NCI-H446 treated with DMSO at 0.1 percent for 48 hours (cell line): ENCODE measurements around the gene LRP1.

Experiments
- DNase-seq: peaks from one replicate; lab custom pipeline; 2025; lab: John Stamatoyannopoulos, UW

The LRP1 gene

DNA sequence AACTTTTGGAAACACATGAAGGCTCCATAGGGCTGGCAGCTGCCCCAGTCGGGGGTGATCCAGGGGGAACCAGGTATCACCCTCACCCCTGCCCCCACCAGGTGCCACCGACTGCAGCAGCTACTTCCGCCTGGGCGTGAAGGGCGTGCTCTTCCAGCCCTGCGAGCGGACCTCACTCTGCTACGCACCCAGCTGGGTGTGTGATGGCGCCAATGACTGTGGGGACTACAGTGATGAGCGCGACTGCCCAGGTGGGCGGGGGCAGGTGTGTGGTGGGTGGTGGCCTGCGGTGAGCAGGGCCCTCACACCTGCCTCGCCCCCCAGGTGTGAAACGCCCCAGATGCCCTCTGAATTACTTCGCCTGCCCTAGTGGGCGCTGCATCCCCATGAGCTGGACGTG is 66.0 kb downstream of the LRP1 start:
- DNase-seq = no peak

DNA sequence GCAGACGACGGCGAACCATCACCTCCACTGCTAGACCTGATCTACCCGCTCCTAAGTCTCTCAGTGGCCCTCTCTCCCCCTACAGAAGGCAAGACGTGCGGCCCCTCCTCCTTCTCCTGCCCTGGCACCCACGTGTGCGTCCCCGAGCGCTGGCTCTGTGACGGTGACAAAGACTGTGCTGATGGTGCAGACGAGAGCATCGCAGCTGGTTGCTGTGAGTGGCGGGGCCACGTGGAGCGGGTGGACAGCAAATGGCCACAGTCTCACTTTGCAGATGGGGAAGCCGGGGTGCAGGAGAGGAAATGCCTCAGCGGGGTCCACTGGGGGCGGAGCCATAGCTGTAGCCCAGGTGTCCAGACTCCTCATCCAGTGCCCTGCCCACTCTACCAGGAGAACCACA is 66.9 kb downstream of the LRP1 start:
- no peak for DNase-seq

DNA sequence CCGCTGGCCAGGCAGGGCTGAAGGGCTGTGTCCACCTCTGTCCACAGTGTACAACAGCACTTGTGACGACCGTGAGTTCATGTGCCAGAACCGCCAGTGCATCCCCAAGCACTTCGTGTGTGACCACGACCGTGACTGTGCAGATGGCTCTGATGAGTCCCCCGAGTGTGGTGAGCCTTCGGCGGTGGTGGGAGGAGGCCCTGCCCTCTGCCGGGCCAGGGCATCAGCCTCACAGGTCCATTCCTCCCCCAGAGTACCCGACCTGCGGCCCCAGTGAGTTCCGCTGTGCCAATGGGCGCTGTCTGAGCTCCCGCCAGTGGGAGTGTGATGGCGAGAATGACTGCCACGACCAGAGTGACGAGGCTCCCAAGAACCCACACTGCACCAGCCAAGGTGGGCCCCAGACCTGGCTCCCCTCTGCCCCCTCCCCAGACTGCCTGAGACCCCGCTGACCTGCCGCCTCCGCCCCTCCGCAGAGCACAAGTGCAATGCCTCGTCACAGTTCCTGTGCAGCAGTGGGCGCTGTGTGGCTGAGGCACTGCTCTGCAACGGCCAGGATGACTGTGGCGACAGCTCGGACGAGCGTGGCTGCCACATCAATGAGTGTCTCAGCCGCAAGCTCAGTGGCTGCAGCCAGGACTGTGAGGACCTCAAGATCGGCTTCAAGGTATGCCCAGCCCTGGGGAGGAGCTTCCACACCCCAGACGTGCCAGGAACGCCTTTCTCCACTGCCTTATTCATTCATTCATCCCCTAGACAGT is 67.5 kb downstream of the LRP1 start:
- DNase-seq = no peak

- DNase-seq = no peak
Observed at GRCh38 chr12:57196439-57196838, 68.2 kb downstream of the LRP1 start.

DNA sequence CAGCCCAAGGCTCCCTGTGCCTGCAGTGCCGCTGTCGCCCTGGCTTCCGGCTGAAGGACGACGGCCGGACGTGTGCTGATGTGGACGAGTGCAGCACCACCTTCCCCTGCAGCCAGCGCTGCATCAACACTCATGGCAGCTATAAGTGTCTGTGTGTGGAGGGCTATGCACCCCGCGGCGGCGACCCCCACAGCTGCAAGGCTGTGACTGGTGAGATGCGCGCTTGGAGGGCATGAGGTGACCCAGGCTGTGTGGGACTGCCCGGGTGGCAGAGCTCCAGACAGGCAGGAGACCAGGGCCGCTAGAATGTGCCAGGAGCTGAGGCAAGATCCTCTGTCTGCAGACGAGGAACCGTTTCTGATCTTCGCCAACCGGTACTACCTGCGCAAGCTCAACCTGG is 68.7 kb downstream of the LRP1 start:
- DNase-seq = no peak

- no peak for DNase-seq
Observed at GRCh38 chr12:57198329-57198728, 70.0 kb downstream of the LRP1 start.

DNA sequence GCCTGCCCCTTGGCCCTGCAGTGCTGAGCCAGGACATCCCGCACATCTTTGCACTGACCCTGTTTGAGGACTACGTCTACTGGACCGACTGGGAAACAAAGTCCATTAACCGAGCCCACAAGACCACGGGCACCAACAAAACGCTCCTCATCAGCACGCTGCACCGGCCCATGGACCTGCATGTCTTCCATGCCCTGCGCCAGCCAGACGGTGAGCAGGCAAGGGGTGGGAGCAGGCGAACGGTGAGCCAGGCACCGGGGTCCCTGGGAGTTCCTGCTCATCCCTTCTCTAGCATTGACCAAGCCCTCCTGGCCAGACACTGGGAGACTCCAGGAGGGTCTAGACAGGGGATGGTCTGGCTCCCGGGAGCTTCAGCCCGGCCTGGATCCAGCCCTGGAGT is 70.9 kb downstream of the LRP1 start:
- no peak for DNase-seq

DNA sequence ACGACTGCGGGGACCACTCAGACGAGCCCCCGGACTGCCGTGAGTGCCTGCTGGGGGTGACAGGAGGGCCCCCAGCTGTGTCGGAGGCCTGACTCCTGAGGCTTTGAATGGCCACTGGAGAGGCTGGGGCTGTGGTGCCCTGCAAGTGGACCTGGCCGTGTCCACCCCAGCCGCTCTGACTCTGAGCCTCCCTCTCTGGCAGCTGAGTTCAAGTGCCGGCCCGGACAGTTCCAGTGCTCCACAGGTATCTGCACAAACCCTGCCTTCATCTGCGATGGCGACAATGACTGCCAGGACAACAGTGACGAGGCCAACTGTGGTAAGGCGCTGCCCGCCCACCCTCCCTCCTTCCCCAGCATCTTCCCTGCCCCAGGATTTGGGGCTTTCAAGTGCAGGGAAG is 72.2 kb downstream of the LRP1 start:
- no peak for DNase-seq

DNA sequence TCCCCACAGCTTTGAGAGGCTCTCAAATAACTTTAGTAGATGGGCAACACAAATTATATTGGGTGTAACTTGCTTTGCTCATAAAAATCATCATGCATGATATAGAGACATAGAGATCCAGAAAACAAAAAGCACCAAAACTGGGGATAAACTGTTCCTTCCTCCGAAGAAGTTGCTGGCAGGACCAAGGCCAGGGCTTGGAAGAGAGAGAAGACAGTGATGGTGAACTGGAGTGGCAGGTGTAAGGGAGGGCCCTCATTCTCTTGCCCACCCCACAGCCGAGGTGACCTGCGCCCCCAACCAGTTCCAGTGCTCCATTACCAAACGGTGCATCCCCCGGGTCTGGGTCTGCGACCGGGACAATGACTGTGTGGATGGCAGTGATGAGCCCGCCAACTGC is 72.9 kb downstream of the LRP1 start:
- no peak for DNase-seq

DNA sequence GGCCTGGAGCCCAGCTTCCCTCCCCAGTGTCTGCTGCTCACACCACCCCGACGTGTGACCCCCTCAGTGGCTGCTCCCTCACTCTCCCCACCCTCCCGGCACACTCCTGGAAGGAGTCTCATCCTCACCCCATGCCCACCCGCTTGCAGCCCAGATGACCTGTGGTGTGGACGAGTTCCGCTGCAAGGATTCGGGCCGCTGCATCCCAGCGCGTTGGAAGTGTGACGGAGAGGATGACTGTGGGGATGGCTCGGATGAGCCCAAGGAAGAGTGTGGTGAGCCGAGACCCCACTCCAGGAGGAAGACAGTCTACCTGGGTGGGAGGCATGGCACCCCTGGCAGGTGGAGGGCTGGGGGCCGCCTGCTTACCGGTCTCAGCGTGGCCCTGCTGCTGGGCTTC is 73.3 kb downstream of the LRP1 start:
- no peak for DNase-seq

GRCh38 chr12:57202321-57202720 is 74.0 kb downstream of the LRP1 start:
- no peak for DNase-seq

- DNase-seq = no peak
Observed at GRCh38 chr12:57203201-57203600, 74.9 kb downstream of the LRP1 start.

- DNase-seq = no peak
Observed at GRCh38 chr12:57203791-57204190, 75.5 kb downstream of the LRP1 start.

DNA sequence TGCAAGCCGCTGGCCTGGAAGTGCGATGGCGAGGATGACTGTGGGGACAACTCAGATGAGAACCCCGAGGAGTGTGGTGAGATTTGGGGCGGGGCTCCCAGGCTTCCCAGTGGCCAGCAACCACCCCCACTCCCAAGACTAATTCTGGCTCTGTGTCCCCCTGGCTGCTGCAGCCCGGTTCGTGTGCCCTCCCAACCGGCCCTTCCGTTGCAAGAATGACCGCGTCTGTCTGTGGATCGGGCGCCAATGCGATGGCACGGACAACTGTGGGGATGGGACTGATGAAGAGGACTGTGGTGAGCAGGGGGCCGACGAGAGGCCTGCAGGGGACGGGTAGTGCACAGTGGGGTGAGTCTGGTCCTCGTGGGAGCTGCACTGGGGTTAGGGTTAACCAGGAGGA is 76.2 kb downstream of the LRP1 start:
- no peak for DNase-seq

DNA sequence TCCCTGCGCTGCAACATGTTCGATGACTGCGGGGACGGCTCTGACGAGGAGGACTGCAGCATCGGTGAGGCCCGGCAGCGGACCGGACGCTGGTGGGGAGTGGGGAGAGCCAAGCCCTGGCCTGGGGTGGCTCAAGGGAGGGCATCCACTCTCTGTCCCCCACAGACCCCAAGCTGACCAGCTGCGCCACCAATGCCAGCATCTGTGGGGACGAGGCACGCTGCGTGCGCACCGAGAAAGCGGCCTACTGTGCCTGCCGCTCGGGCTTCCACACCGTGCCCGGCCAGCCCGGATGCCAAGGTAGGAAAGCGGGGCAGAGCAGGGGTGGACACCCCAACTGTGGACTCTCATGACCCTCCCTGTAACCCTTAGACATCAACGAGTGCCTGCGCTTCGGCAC is 76.9 kb downstream of the LRP1 start:
- DNase-seq = no peak

DNA sequence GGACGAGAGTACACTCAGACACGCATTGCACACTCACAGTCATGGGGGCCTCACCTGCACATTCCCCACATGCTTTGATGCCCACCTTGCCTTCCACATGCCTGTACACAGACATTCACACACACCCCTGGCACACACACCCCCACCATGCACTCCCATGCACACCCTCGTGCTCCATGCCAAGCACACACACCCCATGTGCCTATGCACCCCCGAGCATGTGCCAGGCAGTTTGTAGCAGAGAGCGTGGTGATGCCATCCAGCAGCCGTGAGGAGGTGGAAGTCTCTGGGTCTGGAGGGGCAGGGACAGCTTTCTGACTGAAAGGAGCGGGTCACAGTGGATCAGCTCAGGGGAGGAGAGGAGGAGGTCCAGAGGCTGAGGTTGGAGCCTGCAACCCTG is 77.6 kb downstream of the LRP1 start:
- no peak for DNase-seq

GRCh38 chr12:57207731-57208630 is 79.7 kb downstream of the LRP1 start:
- no peak for DNase-seq

- no peak for DNase-seq
Observed at GRCh38 chr12:57208631-57209282, 80.5 kb downstream of the LRP1 start.

- DNase-seq = no peak
Observed at GRCh38 chr12:57209916-57210315, 81.6 kb downstream of the LRP1 start.

DNA sequence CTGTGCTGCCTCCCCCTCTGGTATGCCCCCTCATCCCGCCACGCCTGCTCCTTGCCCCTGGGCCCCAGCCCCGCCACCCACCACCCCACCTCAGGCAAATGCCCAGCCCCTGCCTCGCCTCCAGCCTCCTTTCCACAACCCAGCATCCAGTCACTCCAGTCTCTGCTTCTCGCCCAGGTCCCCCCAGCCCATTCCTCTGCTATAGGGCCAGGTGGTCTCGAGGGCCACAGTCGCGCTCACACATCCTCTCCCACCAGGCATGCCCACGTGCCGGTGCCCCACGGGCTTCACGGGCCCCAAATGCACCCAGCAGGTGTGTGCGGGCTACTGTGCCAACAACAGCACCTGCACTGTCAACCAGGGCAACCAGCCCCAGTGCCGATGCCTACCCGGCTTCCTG is 82.2 kb downstream of the LRP1 start:
- no peak for DNase-seq

GRCh38 chr12:57210926-57211692 is 82.8 kb downstream of the LRP1 start:
- DNase-seq = no peak
